ENCODE measurements around the gene GPAM. TPM values are rescaled to one million over a fixed set of nuclear protein-coding genes. Genes with fewer than 3 reads are reported as not detected.

Gene GPAM
- total and polyA plus RNA-seq, 9 of the 15 experiments (the other 6 are each of a cell fraction or from before 2014, with no cell fraction given): 3.5 to 7.5 (median 5.5) TPM

DNA sequence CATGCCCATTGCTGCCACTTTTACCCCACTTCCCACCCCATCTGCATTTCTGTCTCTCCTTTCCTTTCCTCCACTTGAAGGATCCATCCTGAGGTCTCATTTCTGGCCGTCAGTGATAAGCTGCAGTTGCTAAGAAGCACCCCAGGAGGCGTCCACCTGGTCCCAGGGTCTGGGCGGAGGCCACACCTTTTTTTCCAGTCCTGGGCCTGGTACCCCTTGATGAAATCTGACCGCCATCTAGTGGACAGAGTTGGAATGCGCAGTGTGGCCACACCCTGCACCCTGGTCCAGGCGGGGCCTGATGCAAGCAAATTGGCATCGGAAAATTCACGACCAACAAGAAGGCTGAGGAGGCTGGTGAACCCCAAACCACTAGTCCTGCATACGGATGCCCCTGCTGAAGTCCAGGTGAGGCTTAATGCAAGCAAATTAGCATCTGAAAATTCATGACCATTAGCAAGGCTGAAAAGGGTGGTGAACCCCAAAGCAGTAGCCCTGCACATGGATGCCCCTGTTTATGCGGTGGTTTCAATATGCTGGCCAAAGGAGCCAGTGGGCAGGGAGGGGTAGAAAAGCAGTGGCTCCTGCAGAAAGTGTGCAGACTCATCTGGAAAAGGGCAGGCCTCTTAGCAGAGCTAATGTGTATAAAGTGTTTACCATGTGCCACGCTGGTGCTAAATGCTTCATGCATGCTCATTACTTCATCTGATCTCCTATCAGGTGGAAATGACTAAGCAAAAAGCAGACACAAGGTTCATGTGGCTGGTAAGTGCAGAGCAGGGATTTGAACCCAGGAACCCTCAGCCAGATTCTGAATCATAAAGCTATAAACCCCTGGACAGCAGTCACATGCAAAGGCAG is 43.2 kb downstream of the GPAM start:
- no peaks in the 10 kb centered on the region for H3K79me2 ChIP-seq (ENCODE audit: control insufficient read depth, insufficient read depth, low read length)
- H3K27ac ChIP-seq (ENCODE audit: extremely low read depth, low read depth, low read length): no peak overlapping the region
- ATAC-seq: peak; percentile 99
- no peaks in the 10 kb centered on the region; the same call in 1 of the 2 replicates for H4K20me1 ChIP-seq (replicated peaks; ENCODE audit: control insufficient read depth, insufficient read depth, low read length)
- CTCF ChIA-PET (ENCODE audit: low intra/inter-chr PET ratio): interaction anchor here (0.7 to 1.8 kb wide), 2 partner anchors 174 to 295 kb away, joined by 4 to 11 read pairs; no protein-coding TSS in a partner anchor
- H3K4me2 ChIP-seq (ENCODE audit: insufficient read depth, low read length): no peak overlapping the region
- H3K4me1 ChIP-seq (replicated peaks in 1 of 2; ENCODE audit: control insufficient read depth in 2 of 2, insufficient read depth in 2 of 2, low read length in 2 of 2): no peaks in the 10 kb centered on the region; a peak in 2 of 5 replicates
- no peak overlapping the region for H3K9ac ChIP-seq (ENCODE audit: insufficient read depth in 1 of 2, low read depth in 2 of 2, low read length in 2 of 2)
- no peaks in the 10 kb centered on the region for H3K9me1 ChIP-seq (ENCODE audit: control insufficient read depth, insufficient read depth, low read length)
- H2AFZ ChIP-seq (ENCODE audit: low read depth, low read length): no peak overlapping the region
- in situ Hi-C loops (cut with MboI): no loop called here
- BruUV-seq (replicated peaks): no TSS peak
- POLR2A ChIA-PET: interaction anchor here (0.5 to 1.0 kb wide), 2 partner anchors 10 to 1643 kb away, joined by 3 to 4 read pairs; no protein-coding TSS in a partner anchor
- peaks cover 0 to 16% of the 10 kb centered on the region in 2 experiments; a peak in 2 of 5 replicates for H3K27me3 ChIP-seq (ENCODE audit: control insufficient read depth in 2 of 2, insufficient read depth in 2 of 2, low read length in 2 of 2)
- intact Hi-C loops (cut with micrococcal nuclease): loop anchor here (10.0 kb wide), 1 partner anchor 174 kb away; no protein-coding TSS in a partner anchor
- peak; percentile 84 to 88 (median 86) for DNase-seq (ENCODE audit: extremely low read depth in 1 of 4, low spot score in 3 of 4)
- H3K9me3 ChIP-seq (replicated peaks; ENCODE audit: control insufficient read depth, insufficient read depth, low read depth, low read length): no peaks in the 10 kb centered on the region
- 0% methylated on average over 10 of the region's 11 CpGs for WGBS (ENCODE audit: insufficient coverage, low coverage, missing lambda C conversion rate)
- no peak overlapping the region for H3K4me3 ChIP-seq
- peak; percentile 83 for FAIRE-seq
- no peaks in the 10 kb centered on the region for H3K36me3 ChIP-seq (ENCODE audit: control insufficient read depth, insufficient read depth, low read length)
- TF ChIP-seq RFX1 (IDR thresholded peaks at IDR 0.05) (peak; percentile 38; the same call in 1 of the 2 replicates), RAD21 (CRISPR knock-in tag; conservative IDR thresholded peaks at IDR 0.05 in 1 of 2, IDR thresholded peaks at IDR 0.05 in 1 of 2) (peak; percentile 42 to 71), ZC3H4 (CRISPR knock-in tag; IDR thresholded peaks at IDR 0.05; ENCODE audit: borderline replicate concordance) (no peak), RFX7 (CRISPR knock-in tag; IDR thresholded peaks at IDR 0.05) (no peak), NRF1 (conservative IDR thresholded peaks at IDR 0.05 in 1 of 2, IDR thresholded peaks at IDR 0.05 in 1 of 2) (peak; percentile 19 to 26; a peak in 1 of 4 replicates), STAG1 (CRISPR knock-in tag; IDR thresholded peaks at IDR 0.05; ENCODE audit: borderline replicate concordance) (peak; percentile 47; the same call in 1 of the 2 replicates), ARID1B (IDR thresholded peaks at IDR 0.05) (peak; percentile 28; the same call in 1 of the 2 replicates), DPF2 (IDR thresholded peaks at IDR 0.05) (no peak), RCOR1 (IDR thresholded peaks at IDR 0.05; ENCODE audit: borderline replicate concordance in 1 of 2, low read depth in 2 of 2, low read length in 2 of 2) (0 out of 4 replicates have a peak, but pooled peaks of 1 of the 2 experiments have one; percentile 14), KLF1 (tag; IDR thresholded peaks at IDR 0.05) (0 out of 2 replicates have a peak, but pooled peaks have one; percentile 24), CTBP1 (IDR thresholded peaks at IDR 0.05; ENCODE audit: borderline replicate concordance) (peak; percentile 78)
- TF ChIP-seq, protein P1, sequence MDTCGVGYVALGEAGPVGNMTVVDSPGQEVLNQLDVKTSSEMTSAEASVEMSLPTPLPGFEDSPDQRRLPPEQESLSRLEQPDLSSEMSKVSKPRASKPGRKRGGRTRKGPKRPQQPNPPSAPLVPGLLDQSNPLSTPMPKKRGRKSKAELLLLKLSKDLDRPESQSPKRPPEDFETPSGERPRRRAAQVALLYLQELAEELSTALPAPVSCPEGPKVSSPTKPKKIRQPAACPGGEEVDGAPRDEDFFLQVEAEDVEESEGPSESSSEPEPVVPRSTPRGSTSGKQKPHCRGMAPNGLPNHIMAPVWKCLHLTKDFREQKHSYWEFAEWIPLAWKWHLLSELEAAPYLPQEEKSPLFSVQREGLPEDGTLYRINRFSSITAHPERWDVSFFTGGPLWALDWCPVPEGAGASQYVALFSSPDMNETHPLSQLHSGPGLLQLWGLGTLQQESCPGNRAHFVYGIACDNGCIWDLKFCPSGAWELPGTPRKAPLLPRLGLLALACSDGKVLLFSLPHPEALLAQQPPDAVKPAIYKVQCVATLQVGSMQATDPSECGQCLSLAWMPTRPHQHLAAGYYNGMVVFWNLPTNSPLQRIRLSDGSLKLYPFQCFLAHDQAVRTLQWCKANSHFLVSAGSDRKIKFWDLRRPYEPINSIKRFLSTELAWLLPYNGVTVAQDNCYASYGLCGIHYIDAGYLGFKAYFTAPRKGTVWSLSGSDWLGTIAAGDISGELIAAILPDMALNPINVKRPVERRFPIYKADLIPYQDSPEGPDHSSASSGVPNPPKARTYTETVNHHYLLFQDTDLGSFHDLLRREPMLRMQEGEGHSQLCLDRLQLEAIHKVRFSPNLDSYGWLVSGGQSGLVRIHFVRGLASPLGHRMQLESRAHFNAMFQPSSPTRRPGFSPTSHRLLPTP (IDR thresholded peaks at IDR 0.05; ENCODE audit: borderline replicate concordance, extremely low read depth, insufficient read length): no peak
- TF ChIP-seq, protein P2, sequence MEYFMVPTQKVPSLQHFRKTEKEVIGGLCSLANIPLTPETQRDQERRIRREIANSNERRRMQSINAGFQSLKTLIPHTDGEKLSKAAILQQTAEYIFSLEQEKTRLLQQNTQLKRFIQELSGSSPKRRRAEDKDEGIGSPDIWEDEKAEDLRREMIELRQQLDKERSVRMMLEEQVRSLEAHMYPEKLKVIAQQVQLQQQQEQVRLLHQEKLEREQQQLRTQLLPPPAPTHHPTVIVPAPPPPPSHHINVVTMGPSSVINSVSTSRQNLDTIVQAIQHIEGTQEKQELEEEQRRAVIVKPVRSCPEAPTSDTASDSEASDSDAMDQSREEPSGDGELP (CRISPR knock-in tag; IDR thresholded peaks at IDR 0.05; ENCODE audit: borderline replicate concordance): peak; percentile 50; the same call in 1 of the 2 replicates
- TF ChIP-seq, protein P3, sequence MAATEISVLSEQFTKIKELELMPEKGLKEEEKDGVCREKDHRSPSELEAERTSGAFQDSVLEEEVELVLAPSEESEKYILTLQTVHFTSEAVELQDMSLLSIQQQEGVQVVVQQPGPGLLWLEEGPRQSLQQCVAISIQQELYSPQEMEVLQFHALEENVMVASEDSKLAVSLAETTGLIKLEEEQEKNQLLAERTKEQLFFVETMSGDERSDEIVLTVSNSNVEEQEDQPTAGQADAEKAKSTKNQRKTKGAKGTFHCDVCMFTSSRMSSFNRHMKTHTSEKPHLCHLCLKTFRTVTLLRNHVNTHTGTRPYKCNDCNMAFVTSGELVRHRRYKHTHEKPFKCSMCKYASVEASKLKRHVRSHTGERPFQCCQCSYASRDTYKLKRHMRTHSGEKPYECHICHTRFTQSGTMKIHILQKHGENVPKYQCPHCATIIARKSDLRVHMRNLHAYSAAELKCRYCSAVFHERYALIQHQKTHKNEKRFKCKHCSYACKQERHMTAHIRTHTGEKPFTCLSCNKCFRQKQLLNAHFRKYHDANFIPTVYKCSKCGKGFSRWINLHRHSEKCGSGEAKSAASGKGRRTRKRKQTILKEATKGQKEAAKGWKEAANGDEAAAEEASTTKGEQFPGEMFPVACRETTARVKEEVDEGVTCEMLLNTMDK (IDR thresholded peaks at IDR 0.05; ENCODE audit: borderline replicate concordance, insufficient read depth, low read depth, low read length, poor library complexity, severe bottlenecking): no peak

All from K562 (cell line).